Large intestine (tissue), 3 donors: ENCODE measurements around the gene HOXA2. TPM values are rescaled to one million over a fixed set of nuclear protein-coding genes. Genes with fewer than 3 reads are reported as not detected.

Source experiments
- DNase-seq, 2 donors: peaks; one replicate each; pipeline versions ENCODE4 v3.0.0 to v3.0.0-alpha.2; 2013
- H3K27ac ChIP-seq: one replicate; pipeline ENCODE4 v1.5.1; 2013; ENCODE audit warnings: low read length
- H3K27me3 ChIP-seq: 2 replicates; pipeline ENCODE4 v1.6.1; 2013; ENCODE audit warnings: low read length; ENCODE audit not compliant: control insufficient read depth, insufficient read depth
- H3K36me3 ChIP-seq: 2 replicates; pipeline ENCODE4 v1.6.1; 2013; ENCODE audit warnings: low read length; ENCODE audit not compliant: control insufficient read depth, insufficient read depth
- H3K4me1 ChIP-seq: one replicate; pipeline ENCODE4 v1.6.1; 2013; ENCODE audit warnings: low read length; ENCODE audit not compliant: control insufficient read depth, insufficient read depth
- H3K4me3 ChIP-seq: one replicate; pipeline ENCODE4 v1.5.1; 2013; ENCODE audit warnings: low read length
- H3K9me3 ChIP-seq: one replicate; pipeline ENCODE4 v1.6.1; 2013; ENCODE audit warnings: mild to moderate bottlenecking, low read depth, low read length, moderate library complexity; ENCODE audit not compliant: control insufficient read depth
- WGBS: methylation state at CpG from one replicate; pipeline ENCODE4 v1.1.5; 2013; ENCODE audit warnings: low lambda C conversion rate; ENCODE audit not compliant: insufficient coverage; 5-methylcytosine and 5-hydroxymethylcytosine counted together
- polyA plus RNA-seq: library from polyadenylated mRNA; unstranded; fragments of 120-200 nt; gene quantifications from one replicate; pipeline ENCODE4 v1.2.1, GENCODE V29; 2013

HOXA2 gene
- polyA plus RNA-seq, 1 donor: 5.5 TPM

DNA sequence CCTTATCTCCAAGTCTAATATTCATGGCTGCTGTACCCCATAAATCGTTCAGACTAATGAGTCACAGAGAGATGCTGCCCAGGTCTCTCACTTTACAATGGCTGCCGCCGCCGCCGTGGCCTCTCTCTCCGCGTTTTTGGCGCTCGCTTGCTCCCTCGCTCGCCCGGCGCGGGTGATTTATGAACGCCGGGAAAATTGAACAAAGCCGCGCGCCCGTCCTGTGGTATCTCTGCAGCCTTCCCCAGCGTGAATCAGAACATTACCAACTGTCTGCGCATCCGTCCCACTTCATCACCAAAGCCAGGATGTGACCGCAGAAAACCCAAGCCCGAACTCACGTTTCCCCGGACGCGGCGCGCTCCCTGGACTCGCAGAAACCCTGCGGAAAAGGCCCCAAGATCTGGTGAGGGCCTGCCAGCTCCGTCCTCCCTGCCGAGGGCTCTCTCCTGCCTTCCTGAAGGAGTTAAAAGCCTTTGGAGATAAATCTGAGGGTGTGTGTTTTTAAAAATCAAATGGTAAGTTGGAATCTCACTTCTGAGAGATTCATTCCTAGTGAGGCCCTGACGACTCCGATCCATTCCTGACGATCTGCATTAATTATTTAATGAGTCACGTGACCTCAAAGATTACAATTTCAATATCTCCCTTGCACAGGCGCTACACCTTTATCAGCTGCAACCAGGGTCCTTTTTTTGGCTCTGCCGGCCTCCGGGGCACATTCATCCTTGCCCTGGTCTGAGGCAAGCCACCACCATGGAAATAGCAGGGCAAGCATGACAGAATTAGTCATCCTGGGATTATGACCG, 21.8 kb upstream of the HOXA2 start:
- 20% methylated on average over 1 of the region's 43 CpGs for WGBS
- Histone ChIP-seq H3K27me3 (no peaks in the 10 kb centered on the region), H3K36me3 (peaks cover 5% of the 10 kb centered on the region), H3K4me3 (peak overlapping the region; percentile 57), H3K4me1 (peaks cover 51% of the 10 kb centered on the region), H3K27ac (peak overlapping the region; percentile 86), H3K9me3 (no peaks in the 10 kb centered on the region)
- DNase-seq: peak in 1 of 2 donors; percentile 57

GRCh38 chr7:27123477-27124053, 21.1 kb upstream of the HOXA2 start:
- peak overlapping the region; percentile 57 for H3K4me3 ChIP-seq
- H3K27ac ChIP-seq: peak overlapping the region; percentile 86
- DNase-seq: no peak
- H3K4me1 ChIP-seq: peaks cover 58% of the 10 kb centered on the region
- peaks cover 11% of the 10 kb centered on the region for H3K36me3 ChIP-seq
- no peaks in the 10 kb centered on the region for H3K27me3 ChIP-seq
- WGBS: no CpG with 5 or more reads among the region's 26 CpGs
- no peaks in the 10 kb centered on the region for H3K9me3 ChIP-seq

- Histone ChIP-seq H3K4me3 (peak overlapping the region; percentile 57), H3K27ac (peak overlapping the region; percentile 86), H3K36me3 (peaks cover 11% of the 10 kb centered on the region), H3K9me3 (no peaks in the 10 kb centered on the region), H3K27me3 (no peaks in the 10 kb centered on the region), H3K4me1 (peaks cover 62% of the 10 kb centered on the region)
- peak in 1 of 2 donors; percentile 70 for DNase-seq
- no CpG with 5 or more reads among the region's 14 CpGs for WGBS
Observed at GRCh38 chr7:27123007-27123476, 20.6 kb upstream of the HOXA2 start.

GRCh38 chr7:27122077-27122910, 19.8 kb upstream of the HOXA2 start:
- H3K27ac ChIP-seq: peak overlapping the region; percentile 86

DNA sequence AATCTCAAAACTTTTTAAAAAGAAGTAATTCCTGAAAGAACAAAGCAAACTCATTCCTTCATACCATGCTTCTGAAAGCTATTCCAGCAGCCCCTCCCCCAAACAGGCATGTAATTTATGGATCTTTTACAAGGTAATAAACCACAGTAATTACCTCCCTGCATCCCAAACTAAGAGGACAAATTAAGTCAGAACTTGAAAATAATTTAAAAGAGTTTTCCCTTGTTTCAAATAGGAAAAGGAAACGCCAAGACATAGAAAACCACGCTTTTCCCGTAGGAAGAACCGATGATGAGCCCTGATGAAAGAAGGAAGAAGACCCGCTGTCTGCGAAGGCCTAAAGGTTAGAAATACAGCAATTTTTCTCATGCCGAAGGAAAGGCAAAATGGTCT, 19.2 kb upstream of the HOXA2 start:
- DNase-seq: peak in 1 of 2 donors; percentile 59
- H3K27ac ChIP-seq: peak overlapping the region; percentile 86
- no peaks in the 10 kb centered on the region for H3K9me3 ChIP-seq
- H3K4me1 ChIP-seq: peaks cover 70% of the 10 kb centered on the region
- peaks cover 20% of the 10 kb centered on the region for H3K36me3 ChIP-seq
- H3K27me3 ChIP-seq: no peaks in the 10 kb centered on the region
- H3K4me3 ChIP-seq: peak overlapping the region; percentile 57
- 0% methylated on average over 4 of the region's 7 CpGs for WGBS

More at GRCh38 chr7:27122077-27122910, 19.8 kb upstream of the HOXA2 start:
- DNase-seq: peak in 1 of 2 donors; percentile 88
- Histone ChIP-seq H3K4me1 (peaks cover 66% of the 10 kb centered on the region), H3K27me3 (no peaks in the 10 kb centered on the region), H3K4me3 (peak overlapping the region; percentile 57), H3K9me3 (no peaks in the 10 kb centered on the region), H3K36me3 (peaks cover 18% of the 10 kb centered on the region)
- WGBS: 0% methylated on average over 1 of the region's 42 CpGs

DNA sequence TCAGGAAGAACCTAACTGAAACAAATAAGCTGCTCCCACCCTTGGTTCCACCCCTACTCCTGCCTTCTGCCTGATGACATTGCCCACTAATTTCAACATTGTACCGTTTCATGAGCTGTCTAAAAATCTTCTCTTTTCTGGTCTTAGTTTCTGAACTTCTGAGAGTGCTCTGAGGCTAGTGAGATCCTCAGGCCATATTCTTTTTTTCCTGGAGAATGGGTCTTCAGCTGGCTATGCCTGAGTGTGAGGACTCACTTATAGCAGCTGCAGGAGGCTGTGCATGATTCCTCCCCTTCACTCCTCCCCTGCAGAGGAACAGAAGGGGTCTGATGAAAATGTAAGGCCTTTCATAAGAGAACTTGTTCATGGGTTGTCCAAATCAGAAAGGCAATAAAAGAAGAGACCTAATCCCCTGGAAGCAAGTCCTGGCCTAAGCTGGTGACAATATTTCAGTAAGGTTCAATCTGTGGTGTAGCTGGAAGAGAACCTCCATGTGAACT, 17.0 kb upstream of the HOXA2 start:
- no peaks in the 10 kb centered on the region for H3K9me3 ChIP-seq
- DNase-seq: no peak
- H3K27ac ChIP-seq: peak overlapping the region; percentile 86
- H3K27me3 ChIP-seq: no peaks in the 10 kb centered on the region
- H3K4me1 ChIP-seq: peaks cover 68% of the 10 kb centered on the region
- H3K4me3 ChIP-seq: no peak overlapping the region
- WGBS: no CpG with 5 or more reads among the region's 1 CpG
- peaks cover 25% of the 10 kb centered on the region for H3K36me3 ChIP-seq

- Histone ChIP-seq H3K9me3 (no peaks in the 10 kb centered on the region), H3K36me3 (peaks cover 23% of the 10 kb centered on the region), H3K27ac (peak overlapping the region; percentile 81), H3K27me3 (no peaks in the 10 kb centered on the region), H3K4me3 (peak overlapping the region; percentile 58), H3K4me1 (peaks cover 64% of the 10 kb centered on the region)
- no CpG with 5 or more reads among the region's 3 CpGs for WGBS
- no peak for DNase-seq
Observed at GRCh38 chr7:27118580-27118979, 16.1 kb upstream of the HOXA2 start.

GRCh38 chr7:27117887-27118491, 15.5 kb upstream of the HOXA2 start:
- peak overlapping the region; percentile 81 for H3K27ac ChIP-seq
- WGBS: no CpG with 5 or more reads among the region's 19 CpGs
- peaks cover 23% of the 10 kb centered on the region for H3K36me3 ChIP-seq
- no peaks in the 10 kb centered on the region for H3K9me3 ChIP-seq
- no peak for DNase-seq
- peak overlapping the region; percentile 58 for H3K4me3 ChIP-seq
- peaks cover 63% of the 10 kb centered on the region for H3K4me1 ChIP-seq
- peaks cover 3% of the 10 kb centered on the region for H3K27me3 ChIP-seq

DNA sequence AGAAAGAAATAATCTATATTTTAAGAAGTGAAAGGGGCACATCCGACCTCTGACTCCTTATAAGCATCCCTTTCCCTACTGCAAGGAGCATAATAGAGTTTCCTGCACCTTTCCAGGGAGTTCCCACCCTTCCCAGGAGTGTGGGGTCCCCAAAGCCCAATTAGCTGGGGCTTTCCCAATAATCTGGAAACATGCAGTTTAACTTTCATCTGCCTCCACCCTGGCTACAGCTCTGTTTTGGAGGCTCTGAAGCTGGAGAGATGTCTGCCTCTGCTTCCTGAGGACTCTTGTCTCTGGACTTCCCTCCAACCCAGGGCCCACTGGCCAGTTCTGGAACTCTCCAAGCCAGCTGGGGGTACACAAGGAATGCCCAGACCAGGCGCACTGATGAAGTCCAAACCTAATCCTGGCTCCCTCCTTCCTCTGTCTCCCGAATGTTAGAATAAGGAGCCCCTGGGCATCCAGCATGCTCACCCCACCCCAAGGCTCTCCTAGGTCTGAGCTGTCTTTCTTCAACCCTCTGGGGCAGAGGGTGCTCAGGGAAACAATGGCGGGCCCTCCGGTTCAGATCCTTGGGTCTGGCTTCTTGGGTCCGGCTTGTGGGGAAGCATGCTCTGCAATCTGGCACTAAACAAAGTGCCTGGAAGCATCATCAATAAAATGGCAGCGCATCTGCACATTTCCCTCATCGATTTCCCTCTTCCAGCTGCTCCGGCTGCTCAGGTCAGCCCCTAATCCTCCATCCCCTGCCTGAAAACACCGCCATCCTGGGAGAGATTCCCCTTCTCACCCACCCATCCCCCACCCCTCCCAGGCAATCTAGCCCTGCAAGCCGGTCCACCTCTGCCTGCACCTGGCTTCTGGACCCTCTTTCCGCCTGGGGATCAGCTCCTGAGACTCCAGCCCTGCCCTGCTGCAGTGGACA, 14.7 kb upstream of the HOXA2 start:
- H3K4me1 ChIP-seq: peaks cover 63% of the 10 kb centered on the region
- H3K4me3 ChIP-seq: peak overlapping the region; percentile 58
- peaks cover 23% of the 10 kb centered on the region for H3K36me3 ChIP-seq
- no peaks in the 10 kb centered on the region for H3K9me3 ChIP-seq
- no peak for DNase-seq
- H3K27ac ChIP-seq: peak overlapping the region; percentile 81
- peaks cover 3% of the 10 kb centered on the region for H3K27me3 ChIP-seq
- 40% methylated on average over 1 of the region's 12 CpGs for WGBS
